Nucleus accumbens (tissue), 56 donors: ENCODE results near the gene EHD3.

Experiments used
- DNase-seq, 56 donors: peaks; one replicate each; lab custom pipeline; 2025; lab: John Stamatoyannopoulos, UW

The EHD3 gene

DNA sequence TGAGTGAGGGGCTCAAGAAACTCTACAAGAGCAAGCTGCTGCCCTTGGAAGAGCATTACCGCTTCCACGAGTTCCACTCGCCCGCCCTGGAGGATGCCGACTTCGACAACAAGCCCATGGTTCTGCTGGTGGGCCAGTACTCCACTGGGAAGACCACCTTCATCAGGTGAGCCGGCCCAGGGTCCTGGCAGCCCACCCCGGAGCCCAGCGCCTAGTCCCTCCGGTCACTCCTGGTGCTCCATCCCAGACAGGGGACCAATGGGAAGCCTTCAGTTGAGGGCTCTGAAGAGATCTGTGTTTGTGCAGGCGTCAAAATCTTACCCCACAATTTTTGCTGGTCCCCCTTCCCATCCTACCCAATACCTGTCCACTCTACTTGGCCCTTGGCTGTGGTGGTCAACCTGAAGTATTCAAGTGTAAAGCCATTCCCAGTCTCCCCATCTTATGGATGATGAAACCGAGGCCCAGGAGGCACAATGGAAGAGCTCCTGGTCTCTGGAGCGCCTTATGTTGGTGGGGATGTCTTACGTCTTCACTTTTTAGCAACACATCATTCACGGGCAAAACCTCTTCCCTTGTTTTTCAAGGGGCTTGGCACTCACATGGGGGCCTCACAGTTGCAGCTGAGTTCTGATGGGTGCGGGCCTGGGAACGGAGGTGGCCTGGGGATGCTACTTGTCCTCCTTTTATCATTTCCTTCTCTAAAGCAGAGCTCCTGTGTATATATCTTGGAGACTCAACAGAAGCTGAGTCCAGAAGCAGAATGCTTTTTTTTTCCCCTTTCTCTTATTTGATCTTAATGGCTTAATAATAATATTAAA lies 941 bp downstream of the EHD3 start:
- peak in 2 of 56 donors; percentile 8 to 37 for DNase-seq

DNA sequence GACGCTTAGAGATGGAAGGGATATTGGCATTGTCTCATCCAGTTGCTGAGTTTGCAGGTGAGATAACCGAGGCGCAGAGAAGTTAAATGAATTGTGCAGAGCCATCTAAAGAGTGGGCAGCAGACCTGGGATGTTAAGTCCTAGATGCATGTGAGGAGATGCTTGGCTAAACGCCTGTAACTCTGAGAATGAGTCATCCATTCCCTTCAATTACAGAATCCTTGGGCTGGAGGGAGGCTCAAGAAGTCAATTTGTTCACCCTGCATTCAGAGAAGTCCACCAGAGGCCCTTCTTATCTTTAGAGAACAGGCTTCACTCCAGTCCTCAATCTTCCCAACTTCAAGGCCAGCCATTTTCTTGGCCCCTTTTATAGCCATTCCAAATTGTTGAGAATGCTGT lies 1.6 kb downstream of the EHD3 start:
- peak in 2 of 56 donors; percentile 11 to 21 for DNase-seq

DNA sequence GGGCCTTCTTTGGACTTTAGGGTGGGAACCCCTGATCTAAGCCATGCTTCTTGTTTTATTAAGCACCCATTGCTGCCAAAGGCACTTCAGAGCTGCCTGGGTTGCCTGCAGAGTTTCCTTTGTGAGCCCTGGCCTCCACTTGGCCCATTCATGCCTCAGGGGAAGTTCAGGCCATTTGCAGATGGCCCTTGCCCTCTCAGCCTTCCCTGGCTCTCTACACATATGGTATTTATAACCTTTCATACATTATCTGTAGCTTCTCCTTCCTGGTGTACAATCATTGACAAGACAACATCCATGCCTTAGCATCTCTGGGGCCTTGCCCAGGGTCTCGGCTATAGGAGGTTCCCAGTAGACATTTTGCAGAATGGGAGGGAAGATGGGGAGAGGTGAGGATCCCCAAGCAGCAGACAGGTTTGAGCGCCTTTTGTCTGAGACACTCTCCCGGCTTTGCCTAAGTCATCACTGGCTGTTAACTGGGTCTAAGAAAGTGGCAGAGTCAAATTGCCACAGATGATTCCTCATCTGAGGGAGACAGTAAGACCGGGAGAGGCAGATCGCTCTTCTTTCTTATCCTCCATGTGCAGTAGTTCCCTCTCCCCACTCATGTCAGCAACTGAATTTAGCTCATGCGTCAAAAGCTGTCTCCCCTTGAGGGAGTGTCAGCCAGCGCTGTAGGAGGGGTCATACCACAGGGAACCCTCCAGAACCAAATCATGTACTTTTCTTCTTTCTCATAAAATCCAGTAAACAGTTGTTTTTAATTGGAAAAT lies 2.7 kb downstream of the EHD3 start:
- no peak for DNase-seq

DNA sequence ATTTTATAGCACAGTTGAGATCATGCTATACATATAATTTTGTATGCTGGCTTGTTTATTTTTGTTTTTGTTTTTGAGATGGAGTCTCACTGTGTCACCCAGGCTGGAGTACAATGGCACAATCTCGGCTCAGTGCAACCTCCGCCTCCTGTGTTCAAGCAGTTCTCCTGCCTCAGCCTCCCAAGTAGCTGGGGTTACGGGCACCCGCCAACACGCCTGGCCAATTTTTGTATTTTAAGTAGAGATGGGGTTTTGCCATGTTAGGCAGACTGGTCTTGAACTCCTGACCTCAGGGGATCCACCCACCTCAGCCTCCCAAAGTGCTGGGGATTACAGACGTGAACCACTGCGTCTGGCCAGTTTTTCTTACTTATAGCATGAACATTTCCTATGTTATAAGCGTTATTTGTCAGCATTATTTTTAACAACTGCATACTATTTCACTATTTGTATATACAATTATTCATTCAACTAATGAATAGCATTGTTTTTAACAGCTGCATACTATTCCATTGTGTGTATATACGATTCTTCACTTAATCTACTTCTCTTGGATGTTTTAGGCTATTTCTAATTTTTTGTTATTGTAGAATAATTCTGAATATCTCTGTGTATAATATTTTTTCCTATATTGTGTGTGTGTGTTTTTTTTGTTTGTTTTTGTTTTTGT lies 3.5 kb downstream of the EHD3 start:
- no peak for DNase-seq

DNA sequence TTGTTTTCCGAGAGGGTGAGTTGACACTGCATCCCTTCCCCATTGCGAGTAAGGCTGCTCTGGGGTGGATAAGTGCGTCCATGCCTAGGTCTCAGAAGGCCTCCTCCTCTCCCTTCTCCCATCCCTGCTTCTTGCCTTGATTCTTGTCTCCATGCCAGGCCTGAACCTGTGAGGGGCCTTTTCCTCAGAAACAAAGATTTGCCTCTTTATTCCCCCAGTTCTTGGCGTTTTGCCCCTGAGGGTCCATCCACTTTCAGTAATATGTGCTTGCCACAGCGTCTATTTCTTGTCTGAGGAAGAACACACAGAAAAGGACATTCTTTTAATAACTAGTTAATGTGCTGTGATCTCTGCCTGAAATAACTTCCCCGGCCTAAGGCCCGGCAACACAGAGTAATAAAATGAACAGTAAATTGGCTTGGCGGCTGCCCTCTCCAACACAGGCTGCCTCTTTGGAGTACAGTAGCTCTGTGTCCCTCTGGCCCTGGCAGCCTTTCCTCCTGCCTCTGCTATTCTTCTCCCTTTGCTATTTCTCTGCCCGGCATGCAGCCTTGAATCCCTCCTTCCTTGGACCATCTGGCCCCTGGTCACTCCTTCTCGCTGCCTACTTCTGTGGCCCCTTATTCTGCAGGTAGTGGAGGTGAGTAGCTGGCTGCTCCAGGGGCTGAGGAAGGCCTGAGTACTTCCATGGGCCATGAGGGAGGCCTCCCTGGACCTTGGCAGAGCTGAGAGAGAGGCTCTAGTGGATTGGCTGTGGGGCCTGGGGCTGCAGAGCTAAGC lies 4.4 kb downstream of the EHD3 start:
- peak in 43 of 56 donors; percentile 11 to 77 (median 42) for DNase-seq

DNA sequence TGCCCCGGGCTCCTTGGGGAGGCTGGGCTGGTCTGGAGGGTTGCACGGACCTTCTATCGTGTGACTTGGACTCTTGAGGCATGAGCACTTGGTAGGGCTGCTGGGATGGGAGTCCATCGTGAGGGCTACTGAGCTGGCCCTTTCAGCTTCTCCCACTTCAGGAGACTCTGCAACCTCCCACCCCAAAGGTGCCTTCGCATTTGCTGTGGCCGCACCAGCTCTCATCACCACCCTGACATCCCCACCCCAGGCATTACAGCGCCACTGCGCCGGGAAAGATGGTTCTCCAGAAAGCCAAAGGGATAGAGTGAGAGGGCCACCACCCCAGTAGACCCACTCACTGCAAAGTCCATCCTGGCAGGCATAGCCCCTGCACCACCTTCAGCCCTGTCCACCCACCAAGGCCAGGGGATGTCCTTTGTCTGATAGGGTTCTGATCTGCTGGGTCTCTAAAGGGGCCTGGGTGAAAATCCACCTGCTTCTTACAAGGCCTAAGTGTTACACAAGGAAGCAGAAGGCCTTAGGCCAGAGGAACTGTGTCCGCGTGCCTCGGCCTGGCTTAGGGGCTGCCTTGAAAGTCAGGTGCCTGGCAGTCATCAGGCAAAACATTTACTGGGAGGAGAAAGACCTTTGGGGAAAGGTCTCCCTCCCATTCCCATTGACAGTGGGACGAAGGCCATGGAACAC lies 5.1 kb downstream of the EHD3 start:
- DNase-seq = no peak

DNA sequence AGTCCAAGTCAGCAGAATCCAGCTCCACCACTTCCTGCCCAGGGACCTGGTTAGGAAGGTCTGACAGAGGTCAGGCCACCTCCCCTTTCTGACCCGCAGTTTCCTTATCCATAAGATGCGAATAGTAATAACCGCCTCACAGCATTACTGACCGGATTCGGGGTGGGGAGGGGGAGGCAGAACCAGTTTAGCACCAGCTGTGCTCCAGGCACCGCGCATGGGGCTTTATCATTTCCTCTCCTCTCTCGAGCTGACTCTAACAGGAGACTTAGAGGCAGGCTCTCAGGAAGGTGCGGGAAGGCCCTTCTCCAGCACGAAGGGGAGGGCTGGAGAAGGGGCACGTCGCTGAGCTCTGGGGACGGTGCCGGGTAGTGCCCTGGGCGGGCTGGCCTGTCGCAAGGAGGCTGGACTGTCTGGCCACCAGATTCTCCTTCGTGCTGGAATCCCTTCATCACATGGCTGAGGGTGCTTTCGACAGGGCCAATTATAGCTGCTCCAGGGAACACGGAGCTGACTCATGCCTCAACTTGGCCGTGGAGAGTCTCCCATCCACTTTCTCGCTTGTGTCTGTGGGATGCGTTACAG lies 5.7 kb downstream of the EHD3 start:
- DNase-seq = peak in 17 of 56 donors; percentile 10 to 54 (median 29)

DNA sequence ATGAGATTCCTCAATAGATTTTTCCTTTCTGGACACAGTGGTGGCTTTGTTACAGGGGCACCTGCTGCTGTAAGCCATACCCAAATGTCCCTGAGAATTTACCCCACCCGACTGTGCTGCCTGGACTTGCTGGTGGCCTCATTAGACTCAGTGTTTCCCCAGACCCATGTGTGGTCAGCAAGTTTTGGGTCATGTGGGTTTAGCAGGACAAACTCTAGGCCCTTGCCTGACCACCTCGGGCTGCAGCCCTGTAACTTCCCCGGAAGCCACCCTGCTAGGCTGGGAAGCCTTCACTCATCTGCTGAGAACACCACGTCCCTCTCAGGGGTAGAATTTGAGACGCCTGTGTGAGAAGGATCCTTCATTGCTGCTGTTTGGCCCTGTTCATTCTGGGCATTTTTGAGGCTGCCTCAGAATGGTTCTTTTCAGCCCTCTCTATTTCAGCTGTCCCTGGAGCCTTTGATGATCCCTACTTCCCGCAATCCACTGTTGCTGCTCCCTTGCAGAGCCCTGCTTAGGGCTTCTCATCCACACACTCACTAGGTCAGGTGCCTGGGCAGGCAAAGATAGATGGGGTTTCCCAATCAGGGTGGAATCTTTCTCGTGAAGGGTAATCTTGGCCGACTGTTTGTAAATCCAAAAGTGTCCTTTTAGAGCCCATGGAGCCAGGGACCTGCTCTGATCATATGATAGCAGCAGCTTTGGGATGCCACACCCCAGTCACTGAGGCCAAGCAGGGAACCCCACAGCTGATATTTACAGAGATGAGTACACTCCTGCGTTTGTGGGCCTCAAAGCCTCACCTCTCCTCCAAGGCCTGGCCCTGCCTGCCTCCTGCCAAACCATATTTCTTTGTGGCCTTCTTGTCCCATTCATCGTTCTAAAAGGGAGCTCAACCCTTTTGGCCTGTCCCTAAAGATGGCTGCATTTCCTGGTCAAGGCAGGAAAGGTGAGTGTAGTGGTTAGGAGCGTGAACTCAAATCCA lies 6.7 kb downstream of the EHD3 start:
- no peak for DNase-seq

DNA sequence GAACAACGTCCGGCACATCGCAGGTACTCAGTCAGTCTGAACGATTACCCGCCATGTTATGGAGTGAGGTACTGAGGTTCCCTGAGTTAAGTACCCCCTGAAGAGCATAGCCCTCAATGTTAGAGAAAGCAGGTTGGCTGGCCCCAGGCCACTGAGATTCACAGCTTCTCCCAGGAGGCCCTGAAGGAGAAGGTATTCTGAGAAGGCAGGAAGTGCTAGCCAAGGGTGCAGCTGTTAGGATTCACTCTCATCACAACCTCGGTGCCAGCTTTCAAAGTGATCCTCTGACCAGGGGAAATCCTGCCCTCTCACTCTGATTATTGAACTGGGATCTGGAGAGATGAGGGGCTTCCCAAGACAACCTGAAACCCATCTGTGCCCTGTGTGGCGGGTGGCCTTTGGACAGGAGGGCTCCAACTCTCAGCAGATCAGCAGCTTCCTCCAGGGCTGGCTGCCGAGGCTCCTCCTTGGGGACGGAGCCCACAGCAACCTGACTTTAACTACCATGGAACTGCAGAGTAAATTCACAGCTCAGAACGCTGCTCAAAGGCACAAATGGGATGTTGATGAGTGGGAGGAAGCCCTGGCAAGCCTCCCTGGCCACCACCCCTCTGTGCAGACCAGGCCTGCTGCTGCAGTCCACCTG lies 7.8 kb downstream of the EHD3 start:
- no peak for DNase-seq

DNA sequence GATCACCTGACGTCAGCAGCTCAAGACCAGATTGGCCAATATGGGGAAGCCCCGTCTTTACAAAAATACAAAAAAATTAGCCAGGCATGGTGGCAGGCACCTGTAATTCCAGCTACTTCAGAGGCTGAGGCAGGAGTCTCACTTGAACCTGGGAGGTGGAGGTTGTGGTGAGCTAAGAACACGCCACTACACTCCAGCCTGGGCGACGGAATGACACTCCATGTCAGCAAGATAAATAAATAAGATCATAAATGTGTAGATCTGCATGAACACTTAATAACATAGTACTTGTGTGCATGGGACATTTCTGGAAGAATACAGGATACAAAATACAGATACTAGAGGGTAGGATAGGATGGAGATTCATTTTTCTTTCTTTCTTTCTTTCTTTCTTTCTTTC lies 9.1 kb downstream of the EHD3 start:
- no peak for DNase-seq

DNA sequence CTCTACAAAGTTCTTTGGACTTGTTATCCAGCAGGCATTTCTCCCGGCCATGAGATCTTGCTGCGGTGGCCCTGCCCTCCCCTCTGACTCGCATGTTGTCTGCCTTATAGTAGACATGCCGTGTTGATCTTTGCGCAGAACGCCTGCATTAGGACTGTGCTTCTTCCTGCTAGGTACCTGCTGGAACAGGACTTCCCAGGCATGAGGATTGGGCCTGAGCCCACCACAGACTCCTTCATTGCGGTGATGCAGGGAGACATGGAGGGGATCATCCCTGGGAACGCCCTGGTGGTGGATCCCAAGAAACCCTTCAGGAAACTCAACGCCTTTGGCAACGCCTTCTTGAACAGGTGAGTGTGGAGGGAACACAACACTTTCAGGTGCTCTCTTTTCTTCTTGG lies 10.1 kb downstream of the EHD3 start:
- DNase-seq = no peak

DNA sequence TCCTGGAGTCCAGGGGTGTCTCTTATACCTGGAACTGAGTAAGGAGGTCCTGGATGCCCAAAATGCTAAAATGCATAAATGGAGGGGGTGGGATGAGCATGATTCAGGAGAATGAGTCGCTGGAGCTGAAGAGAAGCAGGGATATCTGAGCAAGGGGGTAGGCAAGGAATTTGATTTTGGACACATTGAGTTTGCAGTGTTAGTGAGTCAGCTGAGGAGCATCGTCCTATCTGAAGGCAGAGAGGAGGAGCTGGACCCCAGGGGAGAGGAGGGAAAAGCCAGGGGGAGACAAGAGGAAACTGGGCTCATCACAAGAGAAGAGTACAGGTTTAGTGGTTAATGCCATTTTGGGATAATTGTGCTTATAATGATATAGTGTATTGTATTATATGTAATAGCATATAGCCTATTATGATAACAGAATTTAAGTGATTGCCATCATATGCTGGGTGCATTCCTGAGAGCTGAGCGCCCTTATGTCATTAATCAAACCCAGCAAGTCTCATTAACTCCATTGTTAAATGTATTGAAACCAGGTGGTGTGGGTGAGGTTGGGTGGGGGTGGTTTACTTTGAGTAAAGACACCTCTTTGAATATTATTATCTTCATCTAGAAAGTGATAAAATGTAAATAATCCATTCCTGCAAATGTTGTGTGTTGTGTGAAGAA lies 12.4 kb downstream of the EHD3 start:
- no peak for DNase-seq

DNA sequence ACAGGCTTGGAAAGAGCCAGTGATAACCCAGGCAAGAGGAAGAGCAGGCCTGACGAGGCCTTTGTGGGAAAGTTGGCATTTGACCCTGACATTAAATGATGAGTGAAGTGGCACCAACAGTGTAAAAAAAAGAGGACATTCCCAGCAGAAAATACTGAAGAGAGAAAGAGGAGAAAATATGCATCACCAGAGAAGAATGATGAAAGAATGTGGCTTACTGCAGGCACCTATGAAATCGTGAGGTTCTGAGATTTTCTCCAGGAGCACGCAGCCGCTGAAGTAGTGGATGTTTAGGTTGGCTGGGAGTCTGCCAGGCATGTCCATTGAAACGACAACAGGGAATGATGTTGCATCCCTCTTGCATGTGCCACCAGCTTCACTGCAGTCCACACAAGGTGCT lies 13.8 kb downstream of the EHD3 start:
- no peak for DNase-seq

DNA sequence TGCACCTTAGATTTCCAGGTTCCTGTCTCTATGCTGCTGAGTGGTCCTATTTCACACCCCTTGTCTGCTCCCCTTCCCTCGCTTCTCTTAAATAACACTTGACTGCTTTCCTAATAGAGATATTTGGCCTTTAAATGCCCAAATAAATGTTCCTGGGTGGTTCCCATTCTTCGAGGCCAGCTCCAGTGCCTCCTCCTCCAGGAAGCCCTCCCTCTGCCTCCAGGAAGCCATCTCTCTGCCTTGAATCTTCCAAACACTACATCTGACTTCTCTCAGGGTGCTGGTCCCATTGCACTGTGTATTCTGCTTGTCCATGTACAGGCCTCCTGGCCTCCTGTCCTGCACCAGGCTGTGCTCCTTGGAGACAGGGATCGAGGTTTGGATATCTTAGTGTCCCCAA lies 14.2 kb downstream of the EHD3 start:
- no peak for DNase-seq

DNA sequence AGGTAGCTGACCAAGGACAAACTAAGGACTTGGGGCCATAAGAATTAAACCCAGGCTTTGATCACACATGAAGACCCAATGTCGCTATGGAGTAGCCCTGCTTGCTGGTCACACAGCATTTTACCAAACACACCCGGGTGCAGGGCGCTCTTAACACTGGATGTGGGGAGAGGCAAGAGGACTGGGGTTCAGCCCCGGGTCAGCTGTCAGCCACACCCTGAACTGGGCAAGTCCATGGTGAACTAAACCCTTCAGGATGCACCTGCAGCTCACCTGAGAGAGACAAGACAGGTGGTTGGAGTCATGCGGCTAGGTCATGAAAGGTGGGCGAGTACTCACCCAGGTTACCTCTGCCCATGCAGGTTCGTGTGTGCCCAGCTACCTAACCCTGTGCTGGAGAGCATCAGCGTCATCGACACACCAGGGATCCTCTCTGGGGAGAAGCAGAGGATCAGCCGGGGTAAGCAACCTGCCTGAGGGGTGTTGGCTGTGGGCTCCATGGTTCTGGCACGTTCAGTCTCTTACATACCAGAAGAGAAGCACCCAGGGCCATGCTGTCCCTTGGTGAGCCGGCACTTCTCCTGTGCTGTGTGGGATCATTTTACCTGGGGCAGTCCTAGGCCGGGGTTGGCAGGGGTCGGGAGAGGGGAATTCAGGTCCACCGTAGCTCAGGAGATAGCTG lies 15.2 kb downstream of the EHD3 start:
- no peak for DNase-seq

DNA sequence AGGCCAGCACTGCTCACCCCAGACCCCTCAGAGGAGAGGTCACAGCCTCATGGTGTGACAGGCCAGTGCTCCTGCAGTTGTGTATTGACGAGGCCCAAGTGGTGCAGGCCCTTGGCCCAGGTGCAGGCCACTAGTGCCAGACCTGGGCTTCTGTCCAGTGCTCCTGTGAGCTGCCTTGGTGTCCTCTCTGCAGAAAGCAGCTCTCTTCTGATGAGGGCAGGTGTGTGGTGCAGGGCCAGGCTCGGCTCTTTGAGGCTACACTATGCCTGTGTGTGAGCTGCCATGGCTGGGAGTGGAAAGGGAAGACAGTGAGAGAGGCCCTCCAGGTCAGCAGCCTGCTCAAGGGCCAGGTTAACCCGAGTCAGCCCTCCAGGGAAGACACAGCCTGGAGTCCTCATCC lies 17.1 kb downstream of the EHD3 start:
- no peak for DNase-seq

DNA sequence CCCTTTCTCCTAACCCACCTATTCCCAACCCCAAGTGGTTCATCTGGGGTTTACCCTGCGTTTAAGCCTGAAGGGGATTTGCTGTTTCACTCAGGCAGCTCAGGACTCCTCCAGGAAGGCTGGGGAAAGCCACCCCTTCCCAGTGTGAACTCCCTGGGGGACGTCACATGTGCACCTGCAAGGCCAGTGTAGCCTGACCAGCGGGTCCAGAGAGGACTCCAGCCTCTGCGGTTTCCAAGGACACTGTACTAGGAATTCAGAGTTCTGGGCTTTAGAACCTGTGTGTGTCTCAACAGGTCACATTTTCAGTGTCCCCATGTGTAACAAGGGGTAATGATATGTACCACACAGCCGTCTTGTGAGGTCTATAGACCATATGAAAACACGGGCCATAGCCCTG lies 17.9 kb downstream of the EHD3 start:
- no peak for DNase-seq
